ENCODE data around the gene CPLX4. TPM values are rescaled to one million over a fixed set of nuclear protein-coding genes. Genes with fewer than 3 reads are reported as not detected.

Gene CPLX4
- not detected in 5 replicates for total RNA-seq (2022; extraction: Qiagen RNA extraction; ENCODE audit: low read depth)

GRCh38 chr18:59318460-59319050, at the start of gene CPLX4:
CPLX4 (minus strand) TSS chr18:59318649; CDS start chr18:59318462, 187 bp downstream.

GRCh38 chr18:59358712-59359575, 40.5 kb upstream of the CPLX4 start, which contains the start of gene LMAN1:
LMAN1 (minus strand) TSS chr18:59359265; CDS start chr18:59359244, 21 bp downstream.

GRCh38 chr18:59272891-59273758, 45.3 kb downstream of the CPLX4 start, which contains the start of gene RAX:
RAX (minus strand) TSS chr18:59273454; CDS start chr18:59273206, 248 bp downstream.

Other genes starting within 250 kb of the CPLX4 start
- gene SEC11C, start 178.8 kb downstream of the CPLX4 start, total RNA-seq (2022; extraction: Qiagen RNA extraction; ENCODE audit: low read depth), result 54.6 to 61.2 TPM (median 60.5 TPM) in 5 replicates
- not detected in 5 replicates for gene GRP, start 98.5 kb downstream of the CPLX4 start, total RNA-seq (2022; extraction: Qiagen RNA extraction; ENCODE audit: low read depth)
- gene RAX, start 45.2 kb downstream of the CPLX4 start, total RNA-seq (2022; extraction: Qiagen RNA extraction; ENCODE audit: low read depth), result not detected in 5 replicates
- 21.9 to 40.5 TPM (median 32.9 TPM) in 5 replicates for gene LMAN1, start 40.6 kb upstream of the CPLX4 start, total RNA-seq (2022; extraction: Qiagen RNA extraction; ENCODE audit: low read depth)

All from A549 treated with GW870086 at 1 μM for 4 hours (cell line).